Activated naive CD4-positive, alpha-beta T cell treated with anti-CD3 and anti-CD28 coated beads for 36 hours (primary cell): ENCODE measurements around the gene MRPL17. TPM values are rescaled to one million over a fixed set of nuclear protein-coding genes. Genes with fewer than 3 reads are reported as not detected.

Experiments used
- CTCF ChIA-PET: fragments of 350-600 bp; sonication (Branson Sonifier 250); formaldehyde crosslinking; loops from one replicate; lab custom pipeline; 2021; ENCODE audit warnings: antibody characterized with exemption; lab: Charles Lee
- DNase-seq: peaks from one replicate; pipeline ENCODE4 v3.0.0-alpha.2; 2020
- H3K27ac Mint-ChIP-seq: one replicate; pipeline ENCODE4 v1.8.0; 2021; ENCODE audit warnings: mild to moderate bottlenecking, mixed read lengths
- H3K27me3 Mint-ChIP-seq: one replicate; pipeline ENCODE4 v1.8.0; 2021; ENCODE audit warnings: low read depth, mixed read lengths
- H3K36me3 Mint-ChIP-seq: one replicate; pipeline ENCODE4 v1.8.0; 2021; ENCODE audit warnings: low read depth, mixed read lengths
- H3K4me1 Mint-ChIP-seq: one replicate; pipeline ENCODE4 v1.8.0; 2021; ENCODE audit warnings: low read depth, mixed read lengths
- H3K4me3 Mint-ChIP-seq: one replicate; pipeline ENCODE4 v1.8.0; 2021; ENCODE audit warnings: mild to moderate bottlenecking, moderate library complexity, mixed read lengths
- H3K9me3 Mint-ChIP-seq: one replicate; pipeline ENCODE4 v1.8.0; 2021; ENCODE audit warnings: mixed read lengths
- intact Hi-C: fragments of 100-400 bp; cut with micrococcal nuclease; formaldehyde crosslinking; loops from one replicate; pipeline ENCODE4 v1.15.1; 2023
- total RNA-seq, 2 experiments: library from RNA; stranded (reverse); gene quantifications; one replicate each; pipeline ENCODE4 v1.2.3, GENCODE V29; 2021

Gene MRPL17
- total RNA-seq, 2 experiments from 2014 or later, result 99.7 to 102 TPM

DNA sequence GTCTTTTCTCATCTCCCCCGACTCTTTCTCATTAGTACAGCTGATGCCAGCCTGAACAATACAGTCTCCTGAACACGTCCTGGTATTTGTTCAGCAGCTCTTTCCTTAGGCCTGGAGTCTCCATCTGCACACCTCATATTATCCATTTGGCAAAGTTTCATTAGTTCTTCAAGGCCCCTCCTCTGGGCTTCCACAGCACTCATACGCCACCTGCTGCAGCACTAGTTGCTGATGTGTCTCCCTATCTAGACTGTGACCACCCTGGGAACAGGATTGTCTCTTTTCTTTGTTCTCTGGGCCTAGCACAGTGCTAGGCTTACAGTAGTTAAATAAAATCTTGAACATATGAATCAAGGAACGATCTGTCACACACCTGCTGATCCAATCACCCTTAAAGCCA is 44.7 kb downstream of the MRPL17 start:
- Mint-ChIP-seq H3K27ac (no peak overlapping the region), H3K36me3 (no peaks in the 10 kb centered on the region), H3K4me3 (no peak overlapping the region), H3K27me3 (no peaks in the 10 kb centered on the region), H3K9me3 (no peaks in the 10 kb centered on the region), H3K4me1 (no peaks in the 10 kb centered on the region)
- intact Hi-C loops, result no loop called here
- no peak for DNase-seq
- CTCF ChIA-PET, result interaction anchor here (1.2 kb wide), 2 partner anchors 11 to 20 kb away, joined by 3 read pairs; no protein-coding TSS in a partner anchor

DNA sequence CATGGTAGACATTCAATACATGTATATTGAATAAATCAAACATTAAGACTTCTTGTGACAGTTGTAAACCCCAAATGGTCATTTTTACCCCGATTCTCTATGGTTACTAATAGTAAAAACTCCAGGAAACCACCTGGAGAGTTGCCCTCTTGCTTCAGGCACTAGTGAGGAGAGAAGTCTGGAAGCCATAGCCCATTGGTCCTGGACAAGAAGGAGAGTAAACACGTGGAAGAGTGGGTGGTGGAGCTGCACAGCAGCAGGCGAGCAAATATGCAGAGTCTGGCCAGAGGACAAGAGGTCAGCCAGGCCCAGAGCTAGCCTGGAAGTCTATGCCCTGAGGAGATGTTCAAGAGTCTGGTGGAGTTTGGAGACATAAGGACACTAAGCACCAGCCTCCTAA is 45.3 kb downstream of the MRPL17 start:
- Mint-ChIP-seq H3K4me1 (no peaks in the 10 kb centered on the region), H3K27ac (no peak overlapping the region), H3K27me3 (no peaks in the 10 kb centered on the region), H3K9me3 (no peaks in the 10 kb centered on the region), H3K4me3 (no peak overlapping the region), H3K36me3 (no peaks in the 10 kb centered on the region)
- intact Hi-C loops, result no loop called here
- no peak for DNase-seq
- CTCF ChIA-PET, result interaction anchor here (1.2 kb wide), 2 partner anchors 12 to 20 kb away, joined by 3 read pairs; no protein-coding TSS in a partner anchor

- intact Hi-C loops, result no loop called here
- CTCF ChIA-PET, result no interaction called here
- no peak for DNase-seq
- H3K27ac Mint-ChIP-seq, result no peak overlapping the region
- H3K4me3 Mint-ChIP-seq, result no peak overlapping the region
- H3K27me3 Mint-ChIP-seq, result no peaks in the 10 kb centered on the region
- H3K9me3 Mint-ChIP-seq, result no peaks in the 10 kb centered on the region
- no peaks in the 10 kb centered on the region for H3K36me3 Mint-ChIP-seq
- no peaks in the 10 kb centered on the region for H3K4me1 Mint-ChIP-seq
These were observed 46.7 kb downstream of the MRPL17 start for GRCh38 chr11:6636480-6636879.

GRCh38 chr11:6635082-6635932 is 47.8 kb downstream of the MRPL17 start:
- peak; percentile 32 for DNase-seq
- H3K36me3 Mint-ChIP-seq, result no peaks in the 10 kb centered on the region
- H3K9me3 Mint-ChIP-seq, result no peaks in the 10 kb centered on the region
- no peak overlapping the region for H3K4me3 Mint-ChIP-seq
- no peaks in the 10 kb centered on the region for H3K27me3 Mint-ChIP-seq
- intact Hi-C loops, result no loop called here
- no peak overlapping the region for H3K27ac Mint-ChIP-seq
- CTCF ChIA-PET, result interaction anchor here (1.6 kb wide), 1 partner anchor 12 kb away, joined by 5 read pairs; no protein-coding TSS in a partner anchor
- no peaks in the 10 kb centered on the region for H3K4me1 Mint-ChIP-seq

- Mint-ChIP-seq H3K27ac (no peak overlapping the region), H3K9me3 (no peaks in the 10 kb centered on the region), H3K27me3 (no peaks in the 10 kb centered on the region), H3K4me1 (no peaks in the 10 kb centered on the region), H3K36me3 (no peaks in the 10 kb centered on the region), H3K4me3 (no peak overlapping the region)
- CTCF ChIA-PET, result interaction anchor here (0.6 to 1.6 kb wide), 2 partner anchors 13 to 61 kb away, joined by 3 to 5 read pairs; no protein-coding TSS in a partner anchor
- intact Hi-C loops, result no loop called here
- no peak for DNase-seq
These were observed 48.6 kb downstream of the MRPL17 start for GRCh38 chr11:6634534-6634933.

GRCh38 chr11:6633422-6634408 is 49.4 kb downstream of the MRPL17 start:
- no peak overlapping the region for H3K27ac Mint-ChIP-seq
- no peaks in the 10 kb centered on the region for H3K9me3 Mint-ChIP-seq
- no peak for DNase-seq
- CTCF ChIA-PET, result interaction anchor here (0.6 to 1.6 kb wide), 3 partner anchors 13 to 62 kb away, joined by 3 to 5 read pairs (median 3); no protein-coding TSS in a partner anchor
- H3K4me1 Mint-ChIP-seq, result no peaks in the 10 kb centered on the region
- no peaks in the 10 kb centered on the region for H3K36me3 Mint-ChIP-seq
- no peaks in the 10 kb centered on the region for H3K27me3 Mint-ChIP-seq
- intact Hi-C loops, result no loop called here
- H3K4me3 Mint-ChIP-seq, result no peak overlapping the region

- peaks cover 11% of the 10 kb centered on the region for H3K4me1 Mint-ChIP-seq
- H3K9me3 Mint-ChIP-seq, result no peaks in the 10 kb centered on the region
- no peak overlapping the region for H3K4me3 Mint-ChIP-seq
- no peak for DNase-seq
- no peak overlapping the region for H3K27ac Mint-ChIP-seq
- H3K27me3 Mint-ChIP-seq, result no peaks in the 10 kb centered on the region
- intact Hi-C loops, result no loop called here
- CTCF ChIA-PET, result interaction anchor here (0.9 kb wide), 1 partner anchor 20 kb away, joined by 3 read pairs; no protein-coding TSS in a partner anchor
- H3K36me3 Mint-ChIP-seq, result no peaks in the 10 kb centered on the region
These were observed 50.7 kb downstream of the MRPL17 start for GRCh38 chr11:6632116-6633073.

GRCh38 chr11:6631361-6631890 is 51.7 kb downstream of the MRPL17 start:
- Mint-ChIP-seq H3K27ac (no peak overlapping the region), H3K36me3 (no peaks in the 10 kb centered on the region), H3K9me3 (no peaks in the 10 kb centered on the region), H3K4me1 (peaks cover 18% of the 10 kb centered on the region), H3K4me3 (no peak overlapping the region), H3K27me3 (no peaks in the 10 kb centered on the region)
- intact Hi-C loops, result no loop called here
- no peak for DNase-seq
- CTCF ChIA-PET, result interaction anchor here (0.9 kb wide), 1 partner anchor 100 kb away, joined by 3 read pairs; no protein-coding TSS in a partner anchor

- intact Hi-C loops, result no loop called here
- H3K27me3 Mint-ChIP-seq, result no peaks in the 10 kb centered on the region
- no peaks in the 10 kb centered on the region for H3K9me3 Mint-ChIP-seq
- no peak overlapping the region for H3K4me3 Mint-ChIP-seq
- H3K27ac Mint-ChIP-seq, result no peak overlapping the region
- no peaks in the 10 kb centered on the region for H3K36me3 Mint-ChIP-seq
- peaks cover 19% of the 10 kb centered on the region for H3K4me1 Mint-ChIP-seq
- CTCF ChIA-PET, result interaction anchor here (0.9 kb wide), 1 partner anchor 100 kb away, joined by 3 read pairs; no protein-coding TSS in a partner anchor
- DNase-seq, result no peak
These were observed 52.4 kb downstream of the MRPL17 start for GRCh38 chr11:6630632-6631291.
